Neural progenitor cell (in vitro differentiated cells): ENCODE results near the gene FAM234A. TPM values are rescaled to one million over a fixed set of nuclear protein-coding genes. Genes with fewer than 3 reads are reported as not detected.

Experiments used
- DNase-seq: peaks from one replicate; pipeline ENCODE4 v3.0.0-alpha.2; 2016; ENCODE audit warnings: low spot score
- H2AFZ ChIP-seq: fragments of 200-600 bp; sonication (generic); replicated peaks from 2 replicates; pipeline ENCODE4 v1.6.1; 2016; ENCODE audit warnings: antibody characterized with exemption
- H3F3A ChIP-seq: fragments of 200-600 bp; sonication (generic); 2 replicates; pipeline ENCODE4 v1.6.1; 2016; ENCODE audit warnings: antibody characterized with exemption, low read depth
- H3K27ac ChIP-seq: fragments of 200-600 bp; sonication (generic); 2 replicates; pipeline ENCODE4 v1.5.1; 2016; ENCODE audit warnings: mild to moderate bottlenecking
- H3K27me3 ChIP-seq: fragments of 200-600 bp; sonication (generic); 2 replicates; pipeline ENCODE4 v1.6.1; 2016; ENCODE audit warnings: mild to moderate bottlenecking, moderate library complexity
- H3K36me3 ChIP-seq: fragments of 200-600 bp; sonication (generic); 2 replicates; pipeline ENCODE4 v1.5.1; 2016
- H3K4me1 ChIP-seq: fragments of 200-600 bp; sonication (generic); 2 replicates; pipeline ENCODE4 v1.6.1; 2016; ENCODE audit warnings: mixed run types
- H3K4me2 ChIP-seq: fragments of 200-600 bp; sonication (generic); 2 replicates; pipeline ENCODE4 v1.6.1; 2016
- H3K4me3 ChIP-seq: fragments of 200-600 bp; sonication (generic); 2 replicates; pipeline ENCODE4 v1.5.1; 2016
- H3K79me2 ChIP-seq: fragments of 200-600 bp; sonication (generic); 2 replicates; pipeline ENCODE4 v1.6.1; 2016; ENCODE audit warnings: low read depth
- H3K9ac ChIP-seq: fragments of 200-600 bp; sonication (generic); 2 replicates; pipeline ENCODE4 v1.6.1; 2016
- H3K9me3 ChIP-seq: fragments of 200-600 bp; sonication (generic); 2 replicates; pipeline ENCODE4 v1.5.1; 2016; ENCODE audit warnings: low read depth
- H4K20me1 ChIP-seq: fragments of 200-600 bp; sonication (generic); 2 replicates; pipeline ENCODE4 v1.6.1; 2016; ENCODE audit warnings: low read depth
- H3K27ac Mint-ChIP-seq: 3 replicates; pipeline ENCODE4 v1.8.0; 2021; ENCODE audit warnings: mixed read lengths
- H3K27me3 Mint-ChIP-seq: 2 replicates; pipeline ENCODE4 v1.8.0; 2022; ENCODE audit warnings: low read depth, mild to moderate bottlenecking, inconsistent platforms, moderate library complexity, mixed read lengths; ENCODE audit not compliant: insufficient read depth
- H3K36me3 Mint-ChIP-seq: 3 replicates; pipeline ENCODE4 v1.8.0; 2021; ENCODE audit warnings: mixed read lengths
- H3K4me1 Mint-ChIP-seq: 3 replicates; pipeline ENCODE4 v1.8.0; 2021; ENCODE audit warnings: mixed read lengths
- H3K4me3 Mint-ChIP-seq: 3 replicates; pipeline ENCODE4 v1.8.0; 2021; ENCODE audit warnings: mild to moderate bottlenecking, moderate library complexity, mixed read lengths
- H3K9me3 Mint-ChIP-seq: 3 replicates; pipeline ENCODE4 v1.8.0; 2020; ENCODE audit warnings: mixed read lengths
- EZH2 ChIP-seq: fragments of 200-600 bp; sonication (generic); IDR thresholded peaks from 2 replicates; pipeline ENCODE4 v1.6.1; 2017; ENCODE audit warnings: antibody characterized with exemption, mild to moderate bottlenecking, moderate library complexity
- EZH2phosphoT487 ChIP-seq: fragments of 200-600 bp; sonication (generic); IDR thresholded peaks from 2 replicates; pipeline ENCODE4 v1.6.1; 2017; ENCODE audit warnings: antibody characterized with exemption
- total RNA-seq: library from RNA; depleted of rRNA; stranded (reverse); fragments of >200 nt; gene quantifications from 2 replicates; pipeline ENCODE4 v1.2.3, GENCODE V29; 2015; ENCODE audit warnings: low replicate concordance
- TF ChIP-seq, protein P1 (sequence below): fragments of 200-600 bp; sonication (generic); IDR thresholded peaks from 2 replicates; pipeline ENCODE4 v1.5.1; 2017; ENCODE audit warnings: antibody characterized with exemption, mild to moderate bottlenecking

Gene FAM234A
- total RNA-seq, 1 donor from 2014 or later: 115 TPM

DNA sequence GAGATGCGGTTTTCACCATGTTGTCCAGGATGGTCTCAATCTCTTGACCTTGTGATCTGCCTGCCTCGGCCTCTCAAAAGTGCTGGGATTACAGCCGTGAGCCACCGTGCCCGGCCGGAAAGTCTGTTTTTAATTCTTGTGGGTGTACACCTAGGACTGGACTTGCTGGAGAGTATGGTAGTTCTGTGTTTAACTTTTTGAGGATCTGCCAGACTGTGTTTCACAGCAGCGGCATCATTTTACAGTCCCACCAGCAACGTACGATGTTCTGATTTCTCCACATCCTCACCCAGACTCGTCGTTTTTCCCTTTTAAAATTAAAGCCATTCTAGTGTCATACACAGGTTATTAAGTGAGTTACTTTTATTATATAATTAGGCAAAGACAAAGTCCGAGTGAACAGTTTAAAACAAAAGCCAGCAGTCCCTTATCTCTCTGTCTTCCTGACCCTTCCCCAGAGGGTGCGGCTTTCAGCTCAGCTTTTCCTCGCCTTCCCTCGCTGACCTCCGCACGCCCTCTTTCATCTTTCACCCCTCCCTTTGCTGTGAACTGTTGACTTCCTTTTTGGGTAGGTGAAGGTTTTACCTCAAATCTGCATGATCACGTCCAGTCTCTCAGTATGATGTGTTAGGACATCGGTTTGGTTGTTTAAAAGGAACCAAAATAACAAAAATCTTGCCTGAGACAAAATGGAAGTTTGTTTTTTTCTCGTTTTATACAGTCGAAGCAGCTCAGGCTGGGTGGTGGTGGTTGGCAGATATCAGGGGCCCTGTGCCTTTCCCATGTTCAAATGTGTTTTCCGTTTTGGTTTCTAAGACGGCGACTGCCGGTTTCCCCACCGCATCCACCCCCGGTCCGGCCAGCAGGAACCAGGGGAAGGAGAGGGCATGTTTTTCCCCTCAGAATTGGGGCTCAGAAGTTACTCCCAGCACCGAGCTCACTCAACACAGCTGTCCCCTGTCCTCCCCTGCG, 18.0 kb downstream of the FAM234A start:
- Histone ChIP-seq H4K20me1 (peaks cover 11% of the 10 kb centered on the region), H3K9me3 (no peaks in the 10 kb centered on the region), H2AFZ (no peak overlapping the region), H3K9ac (no peak overlapping the region), H3K79me2 (peaks cover 4% of the 10 kb centered on the region), H3K27me3 (no peaks in the 10 kb centered on the region), H3F3A (no peaks in the 10 kb centered on the region), H3K4me3 (no peak overlapping the region), H3K4me1 (no peaks in the 10 kb centered on the region), H3K36me3 (no peaks in the 10 kb centered on the region), H3K27ac (no peak overlapping the region), H3K4me2 (no peak overlapping the region)
- H3K27me3 Mint-ChIP-seq: no peaks in the 10 kb centered on the region
- no peak overlapping the region for H3K4me3 Mint-ChIP-seq
- no peaks in the 10 kb centered on the region for H3K9me3 Mint-ChIP-seq
- peaks cover 33% of the 10 kb centered on the region for H3K36me3 Mint-ChIP-seq
- H3K4me1 Mint-ChIP-seq: no peaks in the 10 kb centered on the region
- TF ChIP-seq, protein P1, sequence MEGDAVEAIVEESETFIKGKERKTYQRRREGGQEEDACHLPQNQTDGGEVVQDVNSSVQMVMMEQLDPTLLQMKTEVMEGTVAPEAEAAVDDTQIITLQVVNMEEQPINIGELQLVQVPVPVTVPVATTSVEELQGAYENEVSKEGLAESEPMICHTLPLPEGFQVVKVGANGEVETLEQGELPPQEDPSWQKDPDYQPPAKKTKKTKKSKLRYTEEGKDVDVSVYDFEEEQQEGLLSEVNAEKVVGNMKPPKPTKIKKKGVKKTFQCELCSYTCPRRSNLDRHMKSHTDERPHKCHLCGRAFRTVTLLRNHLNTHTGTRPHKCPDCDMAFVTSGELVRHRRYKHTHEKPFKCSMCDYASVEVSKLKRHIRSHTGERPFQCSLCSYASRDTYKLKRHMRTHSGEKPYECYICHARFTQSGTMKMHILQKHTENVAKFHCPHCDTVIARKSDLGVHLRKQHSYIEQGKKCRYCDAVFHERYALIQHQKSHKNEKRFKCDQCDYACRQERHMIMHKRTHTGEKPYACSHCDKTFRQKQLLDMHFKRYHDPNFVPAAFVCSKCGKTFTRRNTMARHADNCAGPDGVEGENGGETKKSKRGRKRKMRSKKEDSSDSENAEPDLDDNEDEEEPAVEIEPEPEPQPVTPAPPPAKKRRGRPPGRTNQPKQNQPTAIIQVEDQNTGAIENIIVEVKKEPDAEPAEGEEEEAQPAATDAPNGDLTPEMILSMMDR: no peak
- TF ChIP-seq EZH2 (no peak), EZH2phosphoT487 (no peak)
- H3K27ac Mint-ChIP-seq: no peak overlapping the region
- no peak for DNase-seq

DNA sequence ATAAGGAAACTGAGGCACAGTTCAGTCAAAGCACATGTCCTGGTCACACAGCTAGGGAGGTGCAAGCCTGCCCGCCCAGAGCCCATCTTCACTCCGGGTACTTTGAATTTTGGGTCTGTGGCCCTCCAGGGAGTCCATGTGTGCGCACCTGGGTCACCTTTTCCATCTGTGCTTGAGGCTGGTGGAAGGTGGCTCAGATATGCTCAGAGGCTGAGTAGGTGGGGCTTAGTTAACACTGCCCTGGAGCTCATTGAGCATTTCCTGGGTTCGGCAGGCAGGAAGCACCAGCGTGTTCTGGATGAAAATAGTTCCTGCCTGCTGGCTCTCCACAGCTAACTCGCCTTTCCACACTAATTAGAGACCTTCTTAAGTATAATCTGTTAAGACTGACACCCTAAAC, 19.2 kb downstream of the FAM234A start:
- Mint-ChIP-seq H3K9me3 (no peaks in the 10 kb centered on the region), H3K36me3 (peaks cover 29% of the 10 kb centered on the region), H3K27me3 (no peaks in the 10 kb centered on the region), H3K4me1 (no peaks in the 10 kb centered on the region), H3K27ac (no peak overlapping the region), H3K4me3 (no peak overlapping the region)
- no peak for DNase-seq
- TF ChIP-seq, protein P1: no peak
- TF ChIP-seq EZH2: no peak
- no peak for TF ChIP-seq EZH2phosphoT487
- Histone ChIP-seq H3K9ac (no peak overlapping the region), H3K27ac (no peak overlapping the region), H3K4me2 (no peak overlapping the region), H3K36me3 (no peaks in the 10 kb centered on the region), H2AFZ (no peak overlapping the region), H3K4me1 (no peaks in the 10 kb centered on the region), H3K9me3 (no peaks in the 10 kb centered on the region), H3F3A (no peaks in the 10 kb centered on the region), H3K79me2 (no peaks in the 10 kb centered on the region), H3K4me3 (no peak overlapping the region), H4K20me1 (peaks cover 5% of the 10 kb centered on the region), H3K27me3 (no peaks in the 10 kb centered on the region)

DNA sequence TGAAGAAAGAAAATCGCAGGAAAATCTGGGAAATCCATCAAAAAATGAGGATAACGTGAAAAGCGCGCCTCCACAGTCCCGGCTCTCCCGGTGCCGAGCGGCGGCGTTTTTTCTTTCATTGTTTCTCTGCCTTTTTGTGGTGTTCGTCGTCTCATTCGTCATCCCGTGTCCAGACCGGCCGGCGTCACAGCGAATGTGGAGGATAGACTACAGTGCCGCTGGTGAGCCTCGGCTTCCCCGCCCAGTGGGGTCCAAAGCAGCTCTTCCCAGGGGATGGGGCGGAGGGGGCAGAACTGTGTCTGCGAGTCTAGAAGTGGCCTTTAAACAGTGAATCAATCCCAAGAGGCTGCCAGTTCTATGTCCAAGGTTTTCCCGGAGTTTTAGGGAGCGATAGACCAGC, 19.8 kb downstream of the FAM234A start:
- H3K36me3 Mint-ChIP-seq: peaks cover 34% of the 10 kb centered on the region
- H3K27me3 Mint-ChIP-seq: peaks cover 3% of the 10 kb centered on the region
- Histone ChIP-seq H3K4me3 (no peak overlapping the region), H3K4me1 (no peaks in the 10 kb centered on the region), H3F3A (no peaks in the 10 kb centered on the region), H3K9me3 (no peaks in the 10 kb centered on the region), H2AFZ (no peak overlapping the region), H3K79me2 (no peaks in the 10 kb centered on the region), H3K9ac (no peak overlapping the region), H3K4me2 (no peak overlapping the region), H3K27ac (no peak overlapping the region), H3K27me3 (no peaks in the 10 kb centered on the region), H4K20me1 (no peaks in the 10 kb centered on the region), H3K36me3 (no peaks in the 10 kb centered on the region)
- DNase-seq: no peak
- H3K9me3 Mint-ChIP-seq: no peaks in the 10 kb centered on the region
- no peaks in the 10 kb centered on the region for H3K4me1 Mint-ChIP-seq
- H3K4me3 Mint-ChIP-seq: no peak overlapping the region
- TF ChIP-seq EZH2phosphoT487 (no peak), EZH2 (no peak)
- TF ChIP-seq, protein P1: no peak
- no peak overlapping the region for H3K27ac Mint-ChIP-seq
